ENCODE measurements around the gene SCFD2. TPM values are rescaled to one million over a fixed set of nuclear protein-coding genes. Genes with fewer than 3 reads are reported as not detected.

SCFD2 gene
- polyA plus RNA-seq, 1 of the 3 experiments (the other 2 are of a cell fraction): 14.1 TPM

DNA sequence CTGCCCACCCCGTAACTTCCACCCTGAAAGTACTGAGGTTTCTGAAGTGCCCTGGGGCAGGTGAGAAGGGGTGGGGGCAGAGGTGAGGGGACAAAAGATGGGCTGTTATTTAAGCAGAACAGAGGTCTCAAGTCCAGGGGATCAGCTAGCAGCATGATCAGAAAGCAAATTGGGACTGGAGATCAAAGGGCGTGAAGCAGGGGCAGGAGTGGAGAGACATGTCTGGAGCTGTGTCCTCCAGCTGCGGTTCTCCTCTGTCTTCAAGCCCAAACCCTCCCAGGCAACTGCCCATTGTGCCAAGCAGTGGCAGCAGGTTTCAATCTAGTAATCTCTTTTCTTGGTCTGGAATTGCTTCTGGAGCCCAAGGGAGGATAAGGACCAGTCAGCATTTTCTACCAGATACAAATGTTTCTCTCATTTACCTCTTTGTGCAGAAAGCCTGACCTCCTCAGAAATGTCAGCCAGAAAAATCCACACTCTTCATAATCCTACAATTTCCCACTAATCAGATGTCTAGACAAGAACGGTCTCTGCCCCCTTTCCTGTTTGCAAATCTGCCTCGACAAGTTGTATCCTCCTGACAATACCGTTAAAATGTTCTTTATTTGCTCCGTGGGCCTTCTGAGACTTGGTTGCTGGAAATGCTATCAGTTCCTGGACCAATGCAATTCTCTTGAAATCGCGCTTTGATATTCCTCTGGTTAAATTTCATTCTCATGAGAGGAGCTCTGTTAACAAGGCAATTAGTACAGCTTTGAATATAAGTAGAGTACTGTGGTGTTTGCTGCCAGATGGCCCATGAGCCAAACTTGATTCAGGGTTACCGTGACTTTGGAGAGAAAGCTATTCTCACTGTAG, 526.9 kb downstream of the SCFD2 start:
- peak overlapping the region in 1 of 2 experiments; percentile 100; a peak in 1 of 4 replicates for H3K27ac ChIP-seq (ENCODE audit: low read depth in 2 of 2, low read length in 1 of 2)
- TF ChIP-seq, protein P1, sequence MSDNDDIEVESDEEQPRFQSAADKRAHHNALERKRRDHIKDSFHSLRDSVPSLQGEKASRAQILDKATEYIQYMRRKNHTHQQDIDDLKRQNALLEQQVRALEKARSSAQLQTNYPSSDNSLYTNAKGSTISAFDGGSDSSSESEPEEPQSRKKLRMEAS (IDR thresholded peaks at IDR 0.05; ENCODE audit: low read depth): no peak
- TF ChIP-seq GATA2 (CRISPR knock-in tag; IDR thresholded peaks at IDR 0.05): no peak
- no peak for TF ChIP-seq EP300 (IDR thresholded peaks at IDR 0.05; ENCODE audit: borderline replicate concordance in 1 of 2, low read depth in 1 of 2, low read length in 1 of 2)
- no peak for TF ChIP-seq FOXJ3 (CRISPR knock-in tag; IDR thresholded peaks at IDR 0.05)
- TF ChIP-seq RCOR1 (IDR thresholded peaks at IDR 0.05; ENCODE audit: low read length): no peak
- TF ChIP-seq FOSL2 (IDR thresholded peaks at IDR 0.05; ENCODE audit: borderline replicate concordance, low read depth): no peak
- TF ChIP-seq EZH2phosphoT487 (IDR thresholded peaks at IDR 0.05; ENCODE audit: borderline replicate concordance, low read depth): no peak
- no peak for TF ChIP-seq CHD2 (IDR thresholded peaks at IDR 0.05; ENCODE audit: low read length, partially characterized antibody)
- no peak for TF ChIP-seq SIN3A (IDR thresholded peaks at IDR 0.05; ENCODE audit: borderline replicate concordance, low read depth, low read length)
- no peak for TF ChIP-seq RFX5 (IDR thresholded peaks at IDR 0.05; ENCODE audit: low read length)
- no peak for TF ChIP-seq MXI1 (IDR thresholded peaks at IDR 0.05; ENCODE audit: low read depth, low read length)
- H3K9me3 ChIP-seq: no peaks in the 10 kb centered on the region
- CTCF ChIA-PET: interaction anchor here (1.0 kb wide), 1 partner anchor 73 kb away, joined by 3 read pairs; no protein-coding TSS in a partner anchor
- H3K4me3 ChIP-seq (ENCODE audit: low read depth in 2 of 2, low read length in 1 of 2): no peak overlapping the region
- WGBS (ENCODE audit: low lambda C conversion rate): 90% methylated on average over 10 of the region's 10 CpGs
- no peaks in the 10 kb centered on the region for H3K79me2 ChIP-seq (ENCODE audit: insufficient read depth)
- no peaks in the 10 kb centered on the region for H3K36me3 ChIP-seq (replicated peaks in 1 of 2; ENCODE audit: control insufficient read depth in 1 of 2, insufficient read depth in 2 of 2, low read length in 1 of 2)
- H4K20me1 ChIP-seq (ENCODE audit: insufficient read depth): no peaks in the 10 kb centered on the region
- H3F3A ChIP-seq (replicated peaks; ENCODE audit: insufficient read depth): peaks cover 7% of the 10 kb centered on the region
- H3K9ac ChIP-seq: no peak overlapping the region
- no peaks in the 10 kb centered on the region for H3K27me3 ChIP-seq (ENCODE audit: insufficient read depth)
- H3K4me2 ChIP-seq: no peak overlapping the region
- DNase-seq: no peak
- H3K4me1 ChIP-seq (ENCODE audit: control insufficient read depth in 1 of 2, insufficient read depth in 2 of 2, low read depth in 1 of 2, low read length in 1 of 2): peaks cover 0 to 61% of the 10 kb centered on the region in 2 experiments; a peak in 2 of 4 replicates
- no peak overlapping the region for H2AFZ ChIP-seq (ENCODE audit: low read depth)
- POLR2A ChIA-PET: no interaction called here
- H3K9me2 ChIP-seq: no peaks in the 10 kb centered on the region

DNA sequence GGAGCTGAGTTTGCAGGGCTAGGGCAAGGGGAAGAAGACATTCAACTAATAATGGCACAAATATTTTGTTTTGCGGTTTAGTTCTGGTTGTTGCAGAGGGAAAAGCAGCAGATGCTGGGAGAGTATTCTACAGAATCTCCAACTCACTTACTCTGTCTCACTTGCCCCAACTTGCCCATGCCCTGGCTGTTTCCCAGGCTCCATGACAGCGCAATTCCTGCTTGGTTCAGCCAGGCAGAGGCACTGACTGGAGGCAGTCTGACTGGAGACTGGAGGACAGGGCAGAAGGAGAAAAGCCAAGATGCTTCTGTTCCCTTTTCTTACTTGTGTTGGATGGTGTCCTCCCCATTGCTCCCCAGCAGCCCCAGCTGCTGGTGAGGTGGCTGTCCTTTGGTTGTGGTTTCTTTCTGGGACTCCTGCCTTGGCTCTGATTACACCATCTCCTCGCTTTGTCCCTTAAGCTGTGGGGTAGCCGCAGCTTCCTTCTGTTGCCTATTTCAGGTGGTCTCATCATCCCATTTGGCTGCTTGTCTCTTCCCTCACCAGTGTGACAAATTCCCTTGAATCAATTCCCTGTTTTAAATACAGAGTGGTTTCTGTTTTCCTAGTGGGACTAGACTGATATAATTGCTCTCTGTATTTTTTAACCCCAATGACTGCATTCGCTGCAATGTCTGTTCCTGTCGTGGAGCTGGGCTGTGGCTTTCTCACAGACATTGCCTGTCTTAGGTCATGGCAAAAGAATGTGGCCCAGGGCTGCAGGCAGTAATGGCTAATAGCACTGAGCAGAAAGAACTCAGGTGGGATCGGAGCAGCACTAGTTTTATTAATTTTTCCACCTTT, 527.9 kb downstream of the SCFD2 start:
- Histone ChIP-seq H3F3A (replicated peaks; ENCODE audit: insufficient read depth) (peaks cover 7% of the 10 kb centered on the region), H3K9me3 (no peaks in the 10 kb centered on the region), H3K27ac (ENCODE audit: low read depth in 2 of 2, low read length in 1 of 2) (peak overlapping the region; percentile 67 to 71), H3K4me1 (ENCODE audit: control insufficient read depth in 1 of 2, insufficient read depth in 2 of 2, low read depth in 1 of 2, low read length in 1 of 2) (peaks cover 0 to 50% of the 10 kb centered on the region in 2 experiments; a peak in 2 of 4 replicates), H3K27me3 (ENCODE audit: insufficient read depth) (no peaks in the 10 kb centered on the region), H3K36me3 (replicated peaks in 1 of 2; ENCODE audit: control insufficient read depth in 1 of 2, insufficient read depth in 2 of 2, low read length in 1 of 2) (no peaks in the 10 kb centered on the region), H3K4me2 (peak overlapping the region; percentile 45; the same call in 1 of the 2 replicates), H3K79me2 (ENCODE audit: insufficient read depth) (no peaks in the 10 kb centered on the region), H3K4me3 (ENCODE audit: low read depth in 2 of 2, low read length in 1 of 2) (no peak overlapping the region), H3K9me2 (no peaks in the 10 kb centered on the region), H2AFZ (ENCODE audit: low read depth) (peak overlapping the region; percentile 63), H3K9ac (peak overlapping the region; percentile 15; the same call in 1 of the 2 replicates), H4K20me1 (ENCODE audit: insufficient read depth) (no peaks in the 10 kb centered on the region)
- DNase-seq: no peak
- CTCF ChIA-PET: no interaction called here
- POLR2A ChIA-PET: no interaction called here
- WGBS (ENCODE audit: low lambda C conversion rate): 52% methylated on average over 7 of the region's 7 CpGs
- TF ChIP-seq NFIC (IDR thresholded peaks at IDR 0.05; ENCODE audit: borderline replicate concordance) (no peak), TEAD4 (IDR thresholded peaks at IDR 0.05; ENCODE audit: borderline replicate concordance, insufficient read depth) (no peak), TCF12 (IDR thresholded peaks at IDR 0.05) (peak; percentile 39; the same call in 1 of the 2 replicates), FOXJ3 (CRISPR knock-in tag; IDR thresholded peaks at IDR 0.05) (no peak), EP300 (IDR thresholded peaks at IDR 0.05; ENCODE audit: borderline replicate concordance in 1 of 2, low read depth in 1 of 2, low read length in 1 of 2) (no peak), GABPA (IDR thresholded peaks at IDR 0.05; ENCODE audit: low read depth) (no peak), JUND (IDR thresholded peaks at IDR 0.05) (0 out of 2 replicates have a peak, but pooled peaks have one; percentile 41), SIN3A (IDR thresholded peaks at IDR 0.05; ENCODE audit: borderline replicate concordance, low read depth, low read length) (0 out of 2 replicates have a peak, but pooled peaks have one; percentile 30), MXI1 (IDR thresholded peaks at IDR 0.05; ENCODE audit: low read depth, low read length) (no peak), SMC3 (IDR thresholded peaks at IDR 0.05; ENCODE audit: low read depth, low read length) (no peak), FOSL2 (IDR thresholded peaks at IDR 0.05; ENCODE audit: borderline replicate concordance, low read depth) (peak; percentile 33; the same call in 1 of the 2 replicates)
- TF ChIP-seq, protein P2, sequence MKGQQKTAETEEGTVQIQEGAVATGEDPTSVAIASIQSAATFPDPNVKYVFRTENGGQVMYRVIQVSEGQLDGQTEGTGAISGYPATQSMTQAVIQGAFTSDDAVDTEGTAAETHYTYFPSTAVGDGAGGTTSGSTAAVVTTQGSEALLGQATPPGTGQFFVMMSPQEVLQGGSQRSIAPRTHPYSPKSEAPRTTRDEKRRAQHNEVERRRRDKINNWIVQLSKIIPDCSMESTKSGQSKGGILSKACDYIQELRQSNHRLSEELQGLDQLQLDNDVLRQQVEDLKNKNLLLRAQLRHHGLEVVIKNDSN (IDR thresholded peaks at IDR 0.05; ENCODE audit: borderline replicate concordance, low read depth): no peak
- TF ChIP-seq, protein P3, sequence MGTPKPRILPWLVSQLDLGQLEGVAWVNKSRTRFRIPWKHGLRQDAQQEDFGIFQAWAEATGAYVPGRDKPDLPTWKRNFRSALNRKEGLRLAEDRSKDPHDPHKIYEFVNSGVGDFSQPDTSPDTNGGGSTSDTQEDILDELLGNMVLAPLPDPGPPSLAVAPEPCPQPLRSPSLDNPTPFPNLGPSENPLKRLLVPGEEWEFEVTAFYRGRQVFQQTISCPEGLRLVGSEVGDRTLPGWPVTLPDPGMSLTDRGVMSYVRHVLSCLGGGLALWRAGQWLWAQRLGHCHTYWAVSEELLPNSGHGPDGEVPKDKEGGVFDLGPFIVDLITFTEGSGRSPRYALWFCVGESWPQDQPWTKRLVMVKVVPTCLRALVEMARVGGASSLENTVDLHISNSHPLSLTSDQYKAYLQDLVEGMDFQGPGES (IDR thresholded peaks at IDR 0.05; ENCODE audit: low read depth, low read length): no peak
